ENCODE measurements around the gene CORIN.
"Not testable (repeated sequence)": the region's sequence is repeated elsewhere in the genome, so short reads cannot be mapped to it uniquely, and the experiment has no call there.

The CORIN gene

GRCh38 chr4:47762376-47763266 is 75.2 kb downstream of the CORIN start:
- DNase-seq, result no peak

GRCh38 chr4:47753316-47753715 is 84.6 kb downstream of the CORIN start:
- not testable (repeated sequence) for DNase-seq

GRCh38 chr4:47752214-47752613 is 85.7 kb downstream of the CORIN start:
- no peak for DNase-seq

DNA sequence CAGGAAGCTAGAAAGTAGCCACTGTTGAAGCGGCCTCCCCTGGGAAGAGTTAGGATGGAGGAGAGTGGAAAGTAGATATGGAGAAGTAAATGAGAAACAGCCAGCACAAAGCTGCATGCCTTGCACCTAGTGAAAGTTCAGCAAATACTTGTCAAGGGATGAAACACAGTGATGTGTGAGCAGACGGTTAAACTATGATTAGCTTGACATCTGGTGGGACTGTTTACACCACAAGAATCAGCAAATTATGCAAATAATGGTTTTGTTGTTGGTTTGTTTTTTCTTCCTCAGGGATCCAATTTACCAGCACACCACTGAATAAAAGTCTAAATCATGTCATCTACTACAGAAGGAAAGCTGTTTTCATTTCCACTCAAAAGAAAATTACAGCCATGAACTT is 87.1 kb downstream of the CORIN start:
- DNase-seq, result no peak

DNA sequence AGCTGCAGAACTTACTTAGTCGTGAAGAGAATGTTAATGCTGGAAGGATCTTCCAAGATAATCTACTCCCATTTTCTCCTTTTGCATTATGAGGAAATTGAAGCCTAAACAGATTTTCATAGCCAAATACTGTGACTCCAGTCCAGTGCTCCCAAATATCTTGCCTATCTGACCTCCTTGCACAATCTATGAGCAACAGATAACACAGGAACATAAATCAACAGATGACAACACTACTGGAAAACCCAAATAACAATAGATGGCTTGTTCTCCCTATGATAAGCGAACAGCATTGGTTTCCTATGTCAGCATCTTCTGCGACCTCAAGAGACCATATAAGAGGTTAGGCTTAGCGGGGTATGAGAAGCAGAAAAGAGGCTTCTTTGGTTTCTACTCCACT is 88.0 kb downstream of the CORIN start:
- no peak for DNase-seq

DNA sequence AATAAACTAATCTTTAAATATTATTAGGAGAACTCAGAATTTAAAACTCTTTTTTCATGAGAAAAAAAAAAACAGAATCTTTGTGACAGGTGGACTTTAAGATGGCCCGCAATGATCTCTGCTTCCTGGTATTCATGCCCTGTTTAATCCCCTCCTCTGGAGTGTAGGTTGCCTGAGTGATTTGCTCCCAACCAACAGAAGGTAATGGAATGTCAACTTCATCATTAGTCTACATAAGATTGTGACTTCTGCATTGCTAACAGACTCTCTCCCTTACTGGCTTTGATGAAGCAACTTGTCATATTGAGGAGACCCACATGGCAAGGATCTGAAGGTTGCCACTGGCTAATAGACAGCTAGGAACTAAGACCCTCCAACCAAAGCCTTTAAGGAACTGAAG is 88.8 kb downstream of the CORIN start:
- DNase-seq, result no peak

DNA sequence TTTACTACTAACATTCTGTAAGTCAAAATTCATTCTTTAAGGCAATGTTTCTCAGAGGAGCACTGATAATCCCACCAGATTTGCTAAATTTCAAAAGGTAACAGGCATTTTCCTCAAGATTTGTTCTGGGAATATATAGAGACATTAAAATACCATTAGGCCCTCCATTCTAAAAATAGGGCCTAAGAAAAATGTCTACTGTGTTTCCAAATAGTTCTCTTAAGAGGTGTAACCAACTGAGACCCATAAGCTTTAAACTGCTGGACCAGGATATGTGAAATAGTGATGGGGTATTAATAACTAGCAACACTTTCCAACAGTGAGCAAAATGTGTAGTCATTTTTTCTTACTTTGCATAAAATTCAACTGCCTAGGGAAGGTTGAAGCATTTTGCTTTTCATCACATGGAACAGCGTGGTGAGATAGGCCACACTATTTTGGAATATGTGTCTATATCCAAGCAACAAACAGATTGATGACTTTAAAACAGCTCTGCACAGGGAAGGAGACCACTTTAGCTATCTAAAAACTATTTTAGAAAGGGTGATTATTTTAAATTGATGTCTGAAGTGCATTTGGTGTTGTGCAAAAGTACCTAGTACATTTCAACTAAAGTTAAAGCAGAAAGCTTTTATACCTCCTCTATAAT is 89.9 kb downstream of the CORIN start:
- DNase-seq, result no peak

- no peak for DNase-seq
These were observed 90.7 kb downstream of the CORIN start for GRCh38 chr4:47747211-47747610.

DNA sequence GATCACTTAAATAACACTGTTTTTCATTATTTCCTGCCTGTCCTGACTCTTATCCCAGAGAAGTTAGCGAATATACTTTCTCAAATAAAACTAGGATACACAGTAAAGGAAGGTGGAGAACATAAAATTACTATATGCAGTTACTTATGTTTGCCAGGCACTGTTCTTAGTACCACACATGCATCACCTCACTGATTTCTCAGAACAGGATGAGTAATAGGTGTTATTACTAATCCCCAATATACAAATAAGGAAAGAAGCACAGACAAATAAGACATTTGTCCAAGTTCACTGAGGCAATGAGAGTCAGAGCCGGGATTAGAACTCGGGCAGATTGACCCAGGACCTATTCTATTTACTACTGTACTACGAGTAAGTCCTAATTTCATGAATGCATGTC is 91.7 kb downstream of the CORIN start:
- DNase-seq, result no peak

GRCh38 chr4:47744843-47745382 is 93.0 kb downstream of the CORIN start:
- DNase-seq, result no peak

GRCh38 chr4:47744253-47744652 is 93.6 kb downstream of the CORIN start:
- no peak for DNase-seq

GRCh38 chr4:47741200-47741599 is 96.7 kb downstream of the CORIN start:
- DNase-seq, result peak; percentile 10

GRCh38 chr4:47737326-47737725 is 100.5 kb downstream of the CORIN start:
- no peak for DNase-seq

- DNase-seq, result no peak
These were observed 101.3 kb downstream of the CORIN start for GRCh38 chr4:47736555-47736954.

DNA sequence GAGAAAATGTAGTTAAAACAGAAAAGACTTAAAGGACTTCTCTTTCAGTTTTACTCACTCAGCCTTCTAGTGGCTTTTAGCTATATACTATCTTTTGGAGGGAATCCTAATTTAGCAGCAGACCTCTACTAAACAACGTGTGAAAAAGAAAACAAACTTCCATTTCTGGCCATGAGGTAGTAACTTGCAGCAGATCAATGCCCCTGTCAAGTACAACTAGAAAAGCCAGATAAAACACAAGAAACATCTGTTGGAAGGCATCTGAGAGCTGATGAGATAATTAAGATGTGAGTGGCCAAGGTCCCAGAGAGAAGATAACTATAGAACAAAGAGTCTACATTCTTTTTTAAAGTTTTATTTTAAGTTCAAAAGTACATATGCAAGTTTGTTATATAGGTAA is 101.7 kb downstream of the CORIN start:
- no peak for DNase-seq

- DNase-seq, result no peak
These were observed 104.3 kb downstream of the CORIN start for GRCh38 chr4:47733302-47734175.

DNA sequence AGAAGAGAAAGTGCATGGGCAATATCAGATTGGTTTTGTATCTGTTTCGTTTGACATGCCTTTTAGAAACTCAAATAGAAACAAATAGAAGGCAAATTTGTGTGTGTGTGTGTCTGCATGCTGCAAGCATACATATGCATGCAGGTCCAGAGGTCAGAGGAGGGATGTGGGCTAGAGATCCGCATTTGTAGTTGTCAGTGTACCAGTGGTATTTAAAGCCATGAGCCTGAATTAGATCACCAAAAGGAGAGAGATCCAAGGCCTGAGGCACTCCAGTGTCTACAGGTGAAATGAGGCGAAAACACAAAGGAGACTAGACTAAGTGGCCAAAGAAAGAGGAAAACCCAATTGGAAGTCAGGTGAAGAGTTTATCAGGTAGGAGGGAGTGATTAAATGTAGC is 106.7 kb downstream of the CORIN start:
- DNase-seq, result no peak

DNA sequence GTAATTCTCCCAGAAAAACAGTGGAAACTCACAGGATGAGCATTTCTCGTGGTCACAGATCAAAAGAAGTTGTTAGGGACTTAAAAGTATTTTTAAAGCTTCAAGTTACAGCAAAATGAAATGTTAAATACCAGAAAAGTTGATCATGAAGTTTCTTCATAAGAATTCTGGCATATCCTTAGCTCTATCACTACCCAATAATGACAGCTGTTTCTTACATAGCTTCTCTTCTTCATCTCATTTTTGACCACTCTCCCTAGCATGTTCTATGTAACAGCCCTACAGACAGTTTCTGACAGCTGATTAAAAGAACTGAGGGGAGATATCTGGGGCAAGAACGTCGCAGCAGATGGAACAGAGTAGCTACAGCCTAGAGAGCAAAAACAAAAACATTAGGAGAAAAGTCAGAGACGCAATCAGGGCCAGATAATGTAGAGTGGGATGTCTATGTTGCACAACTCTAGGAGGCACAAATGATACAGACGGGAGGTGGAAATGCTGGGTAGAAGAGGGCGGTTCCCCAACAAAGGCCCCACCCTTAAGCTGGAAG is 108.7 kb downstream of the CORIN start:
- no peak for DNase-seq

DNA sequence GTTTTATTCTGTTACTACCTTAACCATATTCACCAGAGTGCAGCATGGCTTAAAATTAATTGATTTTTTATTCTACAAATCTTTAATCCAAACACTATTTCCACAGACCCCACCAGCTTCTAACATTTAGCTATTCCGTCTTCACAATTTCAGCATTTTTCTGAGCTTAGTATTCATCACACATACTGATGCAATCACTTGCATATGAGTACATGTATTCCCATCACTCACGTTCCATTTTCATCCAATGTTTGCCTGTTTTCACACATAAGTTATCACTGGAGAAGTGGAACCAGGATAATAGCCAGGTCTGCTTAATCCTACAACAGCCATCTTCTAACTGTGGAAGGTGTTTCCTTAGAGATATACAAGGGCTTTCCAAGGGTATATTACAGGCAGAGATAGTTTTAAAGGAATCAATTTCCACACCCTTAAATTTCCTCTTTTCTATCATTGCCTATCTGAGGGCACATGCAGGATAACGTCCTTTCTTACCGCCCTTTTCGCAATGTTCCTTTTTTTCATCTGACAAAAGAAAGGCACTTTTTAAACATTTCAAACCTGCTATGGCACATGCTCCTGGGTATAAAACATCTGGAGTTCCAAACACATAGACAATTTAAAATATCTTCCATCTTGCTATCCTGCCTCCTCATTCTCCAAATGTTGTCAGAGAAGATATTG is 115.8 kb downstream of the CORIN start:
- DNase-seq, result no peak

DNA sequence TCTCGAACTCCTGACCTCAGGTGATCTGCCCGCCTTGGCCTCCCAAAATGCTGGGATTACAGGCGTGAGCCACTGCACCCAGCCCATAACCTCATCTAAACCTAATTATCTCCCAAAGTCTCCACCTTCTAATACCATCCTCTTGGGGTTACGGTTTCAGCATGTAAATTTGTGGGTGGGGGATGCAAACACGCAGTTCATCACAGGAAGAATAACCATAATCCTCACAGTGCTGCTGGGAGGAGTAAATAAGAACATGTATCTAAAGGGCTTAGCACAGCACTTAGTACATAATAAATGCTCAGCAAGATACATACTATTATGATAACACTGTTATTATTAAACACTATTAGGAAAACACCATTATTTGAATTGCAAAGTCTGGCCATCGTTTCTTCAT is 116.4 kb downstream of the CORIN start:
- DNase-seq, result no peak

GRCh38 chr4:47720787-47721186 is 117.1 kb downstream of the CORIN start:
- DNase-seq, result no peak

- DNase-seq, result no peak
These were observed 118.3 kb downstream of the CORIN start for GRCh38 chr4:47719576-47719975.
